GM18502 (cell line): ENCODE data around the gene C19orf38.

Experiments
- ATAC-seq: cut with Tn5 transposase; IDR thresholded peaks from one replicate; pipeline ENCODE4 v1.9.1; 2021; ENCODE audit warnings: mild to moderate bottlenecking; ENCODE audit not compliant: unreplicated experiment, poor library complexity

The C19orf38 gene, protein sequence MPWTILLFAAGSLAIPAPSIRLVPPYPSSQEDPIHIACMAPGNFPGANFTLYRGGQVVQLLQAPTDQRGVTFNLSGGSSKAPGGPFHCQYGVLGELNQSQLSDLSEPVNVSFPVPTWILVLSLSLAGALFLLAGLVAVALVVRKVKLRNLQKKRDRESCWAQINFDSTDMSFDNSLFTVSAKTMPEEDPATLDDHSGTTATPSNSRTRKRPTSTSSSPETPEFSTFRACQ

DNA sequence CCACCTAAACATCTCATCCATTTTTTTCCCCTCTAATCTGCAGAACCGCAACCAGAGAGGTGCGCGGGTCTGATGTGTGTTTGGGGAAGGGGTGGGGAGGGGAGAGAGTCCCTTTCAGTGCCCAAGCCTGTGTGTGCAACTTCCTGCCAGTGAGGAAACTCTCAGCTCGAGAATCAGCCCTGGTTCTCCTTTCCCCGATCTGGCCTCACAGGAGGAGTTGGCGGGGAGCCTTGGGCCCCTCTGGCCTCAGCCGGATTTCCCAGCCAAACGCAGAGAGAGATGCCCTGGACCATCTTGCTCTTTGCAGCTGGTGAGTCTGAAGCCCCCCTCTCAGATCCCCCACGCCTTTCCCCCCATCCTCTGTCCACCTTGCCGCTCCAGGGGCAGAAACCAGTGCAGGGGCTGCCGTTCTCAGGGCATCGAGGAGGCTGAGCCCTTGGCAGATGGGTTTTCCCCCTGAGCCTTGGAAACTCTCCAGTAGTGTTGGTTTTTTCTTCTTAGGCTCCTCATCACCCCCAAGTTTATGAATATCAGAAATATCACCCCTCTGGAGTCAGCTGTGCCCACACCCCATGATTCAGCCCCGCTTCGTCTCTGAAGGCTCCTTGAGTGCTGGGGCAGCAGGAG, at the start of gene C19orf38:
Gene C19orf38 (plus strand): TSS at position 186 of the 627 bp plus-strand sequence. CDS start 94 bp downstream, at position 280.
- no peak for ATAC-seq

DNA sequence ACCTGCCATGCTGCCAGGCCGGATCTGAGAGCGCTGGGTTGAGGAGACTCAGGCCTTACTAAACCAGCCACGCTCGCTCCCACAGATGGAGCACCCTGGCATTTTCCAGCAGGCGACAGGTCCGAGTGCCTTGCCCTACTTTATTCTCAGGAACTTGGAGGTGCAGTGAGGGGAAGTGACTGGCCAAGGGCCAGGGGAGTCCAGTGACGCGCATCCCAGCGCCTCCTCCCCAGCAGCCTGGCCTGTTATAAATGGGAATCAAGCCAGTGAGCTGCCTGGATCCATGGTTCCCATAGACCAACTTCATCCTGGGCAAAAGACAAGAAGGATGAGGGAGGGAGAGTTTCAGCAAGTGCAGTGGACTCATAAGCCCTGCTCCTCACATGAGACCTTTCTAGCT, 47.7 kb upstream of the C19orf38 start:
- ATAC-seq = no peak

- no peak for ATAC-seq
Measured at GRCh38 chr19:10802479-10802878, 45.7 kb upstream of the C19orf38 start.

DNA sequence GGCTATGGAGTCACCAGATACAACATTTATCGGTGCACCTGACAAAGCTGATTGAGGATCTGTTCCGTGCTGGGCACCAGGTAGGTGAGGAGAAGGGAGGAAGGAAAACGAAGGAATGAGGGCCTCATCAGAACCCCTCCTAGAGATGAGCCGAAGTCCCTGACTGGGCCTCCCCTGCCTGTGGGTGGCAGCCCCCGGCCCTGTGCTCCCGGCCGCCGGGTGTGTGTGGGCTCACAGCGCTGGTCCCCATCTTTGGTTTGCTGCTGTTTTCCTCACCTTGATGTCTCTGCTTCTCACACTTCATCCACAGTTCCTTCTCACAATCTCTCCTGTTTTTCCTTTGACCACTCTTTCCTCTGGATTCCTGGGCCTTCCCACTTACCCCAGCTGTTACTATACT, 45.0 kb upstream of the C19orf38 start:
- ATAC-seq = no peak

GRCh38 chr19:10805065-10805757, 43.0 kb upstream of the C19orf38 start:
- ATAC-seq = no peak

DNA sequence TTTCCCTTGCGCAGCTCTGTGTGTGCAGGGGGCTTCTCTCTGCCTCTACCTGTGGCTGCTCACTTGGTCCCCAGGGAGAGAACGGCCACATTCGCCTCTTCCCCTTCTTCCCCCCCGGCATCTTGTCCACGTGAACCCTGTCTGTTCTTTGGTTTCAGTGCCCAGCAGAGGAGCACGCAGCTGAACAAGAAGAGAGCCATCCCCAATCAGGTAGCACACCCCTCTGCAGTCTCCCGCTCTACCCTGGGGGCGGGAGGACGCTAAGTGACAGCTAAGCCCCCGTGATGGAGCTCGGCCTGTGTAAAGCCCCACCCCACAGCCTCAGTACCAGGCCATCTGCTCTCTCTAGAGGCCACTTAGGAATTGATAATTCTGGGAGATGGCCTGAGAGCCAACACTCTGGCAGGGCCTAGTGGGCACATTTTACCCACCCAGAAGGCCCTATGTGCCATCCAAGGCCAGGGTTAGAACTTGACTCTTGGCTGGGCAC, 42.4 kb upstream of the C19orf38 start:
- no peak for ATAC-seq

- no peak for ATAC-seq
Measured at GRCh38 chr19:10808937-10809649, 39.1 kb upstream of the C19orf38 start.

DNA sequence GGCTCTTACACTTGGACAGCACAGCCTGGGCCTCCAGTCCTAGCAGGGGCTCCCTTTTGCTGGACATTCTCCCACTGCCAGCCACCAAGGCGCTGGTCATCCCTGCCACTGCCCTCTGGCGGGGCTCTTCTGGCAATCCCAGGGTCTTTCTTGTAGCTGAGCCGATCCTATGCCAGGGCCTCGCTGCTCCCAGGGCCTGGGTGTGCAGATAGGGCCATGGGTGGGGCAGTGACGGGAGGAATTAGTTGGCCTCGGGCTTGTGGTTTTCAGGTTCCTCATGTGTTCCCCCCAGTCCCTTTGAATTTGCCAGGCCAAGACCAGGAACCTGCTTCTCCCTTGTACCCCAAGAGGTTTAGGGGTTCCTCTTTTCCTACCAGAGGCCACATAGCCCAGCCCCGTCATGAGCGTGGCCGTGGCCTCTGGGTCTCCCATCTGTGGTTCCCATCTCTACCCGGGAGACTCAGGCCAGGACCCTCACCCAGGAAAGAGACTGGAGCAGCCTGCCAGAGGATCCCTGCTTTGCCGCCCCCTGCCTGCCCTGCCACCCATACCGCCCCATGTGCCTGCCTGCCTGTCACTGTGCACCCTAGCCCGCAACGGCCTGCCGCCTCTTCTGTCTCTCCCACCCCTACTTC, 38.4 kb upstream of the C19orf38 start:
- ATAC-seq = no peak

DNA sequence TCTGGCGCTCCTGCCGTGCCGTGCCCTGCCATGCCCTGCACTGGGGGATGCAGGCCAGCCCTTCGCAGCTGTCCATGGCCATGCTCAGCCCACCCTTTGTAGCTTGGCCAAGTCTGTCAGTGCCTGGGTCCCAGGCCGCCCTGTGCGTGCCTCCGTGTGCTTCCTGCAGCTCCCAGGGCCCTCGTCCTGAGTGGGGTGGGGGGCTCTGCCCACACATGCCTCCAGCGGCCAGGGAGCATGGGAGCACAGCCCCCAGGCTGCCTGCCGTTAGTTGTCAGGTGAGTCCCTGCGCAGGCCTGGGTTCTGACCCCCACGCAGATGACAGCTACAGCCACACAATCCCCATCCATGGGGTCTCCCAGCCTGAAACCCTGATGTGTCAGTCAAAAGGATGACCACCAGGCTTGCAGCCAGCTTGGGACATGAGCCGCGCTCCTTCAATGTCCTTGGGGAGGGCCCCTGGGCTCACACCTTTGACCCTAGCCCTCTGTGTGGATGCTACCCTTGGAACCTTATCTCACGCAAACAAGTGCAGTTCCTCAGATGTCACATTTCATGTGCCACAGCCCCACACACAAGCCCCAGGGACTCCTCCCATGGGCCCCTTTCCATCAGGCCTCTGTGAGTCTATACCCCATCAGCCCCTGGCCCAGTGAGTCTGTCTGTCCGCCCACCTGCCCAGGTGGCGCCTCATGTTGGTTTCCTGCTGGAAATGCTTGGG, 36.7 kb upstream of the C19orf38 start:
- ATAC-seq = no peak

GRCh38 chr19:10812196-10812595, 36.0 kb upstream of the C19orf38 start:
- ATAC-seq = no peak

DNA sequence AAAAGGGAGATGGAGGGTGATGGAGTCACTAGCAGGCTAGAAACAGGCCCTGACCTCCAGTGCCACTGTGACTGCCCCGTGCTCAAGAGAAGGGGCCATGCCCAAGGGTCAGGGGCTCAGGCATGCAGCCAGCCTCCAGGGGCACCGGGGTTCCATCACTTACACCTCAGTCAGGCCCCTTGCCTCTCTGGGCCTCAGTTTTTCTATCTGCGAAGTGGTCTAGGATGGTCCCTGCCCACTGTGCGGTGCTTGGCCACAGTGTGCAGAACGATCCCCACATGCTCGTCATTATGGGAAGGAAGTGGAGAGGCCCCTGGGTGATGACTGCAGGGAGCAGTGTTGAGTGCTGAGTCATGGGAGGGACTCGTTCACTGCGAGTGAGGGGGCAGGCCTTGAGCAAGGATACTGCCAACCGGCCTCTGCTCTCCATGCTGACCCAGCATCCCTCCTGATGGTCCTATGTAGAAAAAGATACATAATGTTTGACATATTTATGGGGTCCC, 35.3 kb upstream of the C19orf38 start:
- no peak for ATAC-seq

DNA sequence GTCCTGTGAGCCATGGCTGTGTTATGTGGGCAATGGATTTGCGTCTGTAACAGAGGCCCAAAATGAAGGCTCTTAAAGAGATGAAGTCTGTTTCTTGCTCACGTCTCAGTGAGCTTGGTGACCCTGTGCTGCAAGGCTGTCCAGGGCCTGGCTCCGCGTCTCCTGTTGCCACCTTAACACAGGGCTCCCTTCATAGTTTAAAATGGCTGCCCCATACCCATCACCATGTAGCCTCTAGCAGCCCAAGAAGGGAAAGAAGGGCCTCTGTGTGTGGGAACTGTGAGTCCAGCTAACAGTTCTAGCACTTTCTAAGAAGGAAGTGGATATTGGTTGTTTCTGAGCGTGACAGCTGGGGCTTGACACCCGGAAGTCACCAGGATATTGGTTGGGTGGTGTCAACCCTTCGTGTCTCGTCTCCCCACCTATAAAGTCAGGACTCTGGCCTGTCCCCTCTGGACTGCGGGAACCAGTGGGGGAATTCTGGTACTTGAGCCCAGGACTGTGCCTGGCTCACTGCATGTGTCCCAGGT, 33.1 kb upstream of the C19orf38 start:
- ATAC-seq = no peak

DNA sequence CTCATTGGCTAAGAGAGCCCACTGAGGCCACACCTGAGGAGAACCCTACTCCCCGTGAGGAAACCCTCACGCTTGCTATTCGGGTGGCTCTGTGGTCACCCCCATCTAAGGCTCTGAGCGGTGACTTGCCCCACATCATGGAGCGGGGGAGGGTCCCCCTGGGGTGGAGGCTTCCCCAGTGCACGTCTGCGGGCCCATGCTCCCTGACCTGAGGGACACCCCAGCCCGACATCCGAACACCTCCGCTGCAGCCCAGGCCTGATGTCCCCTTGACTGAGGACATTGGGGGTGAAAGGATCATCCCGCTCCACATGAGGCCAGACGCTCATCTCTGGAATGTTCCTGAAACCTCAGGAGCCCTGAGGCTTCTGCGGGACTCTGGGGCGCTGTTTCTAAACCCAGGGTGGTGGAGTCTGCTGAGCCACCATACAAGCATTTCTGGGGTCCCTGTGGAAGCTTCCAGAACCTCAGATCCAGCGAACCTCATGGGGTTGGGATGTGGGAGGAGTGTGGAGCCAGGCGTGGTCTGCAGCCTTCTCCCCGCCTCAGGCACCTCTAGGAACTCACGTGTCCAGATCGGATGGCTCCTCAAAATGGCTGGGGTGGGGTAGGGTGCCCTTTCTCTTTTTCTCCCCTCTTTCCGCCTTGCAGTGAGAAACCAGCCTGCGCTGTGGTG, 32.1 kb upstream of the C19orf38 start:
- ATAC-seq = no peak

DNA sequence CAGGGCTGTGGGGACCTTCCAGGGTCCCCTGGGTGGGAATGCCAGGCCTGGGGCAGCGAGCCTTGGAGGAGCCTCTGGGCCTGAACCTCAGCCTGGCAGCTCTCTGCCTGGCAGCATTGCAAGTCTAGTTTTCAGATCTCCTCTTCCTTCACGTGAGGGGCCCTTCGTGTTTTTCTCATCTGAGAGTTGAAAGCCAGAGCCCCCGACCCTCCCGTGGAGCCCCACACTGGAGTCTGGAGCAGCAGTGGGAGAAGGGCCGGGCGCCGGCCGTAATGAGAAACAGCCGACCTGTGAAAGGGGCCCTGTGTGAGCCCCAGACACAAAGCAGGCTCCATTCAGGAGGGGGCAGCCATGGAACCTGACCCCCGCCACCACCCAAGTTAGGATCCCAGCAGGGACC, 31.5 kb upstream of the C19orf38 start:
- no peak for ATAC-seq

- ATAC-seq = no peak
Measured at GRCh38 chr19:10817291-10818038, 30.8 kb upstream of the C19orf38 start.

DNA sequence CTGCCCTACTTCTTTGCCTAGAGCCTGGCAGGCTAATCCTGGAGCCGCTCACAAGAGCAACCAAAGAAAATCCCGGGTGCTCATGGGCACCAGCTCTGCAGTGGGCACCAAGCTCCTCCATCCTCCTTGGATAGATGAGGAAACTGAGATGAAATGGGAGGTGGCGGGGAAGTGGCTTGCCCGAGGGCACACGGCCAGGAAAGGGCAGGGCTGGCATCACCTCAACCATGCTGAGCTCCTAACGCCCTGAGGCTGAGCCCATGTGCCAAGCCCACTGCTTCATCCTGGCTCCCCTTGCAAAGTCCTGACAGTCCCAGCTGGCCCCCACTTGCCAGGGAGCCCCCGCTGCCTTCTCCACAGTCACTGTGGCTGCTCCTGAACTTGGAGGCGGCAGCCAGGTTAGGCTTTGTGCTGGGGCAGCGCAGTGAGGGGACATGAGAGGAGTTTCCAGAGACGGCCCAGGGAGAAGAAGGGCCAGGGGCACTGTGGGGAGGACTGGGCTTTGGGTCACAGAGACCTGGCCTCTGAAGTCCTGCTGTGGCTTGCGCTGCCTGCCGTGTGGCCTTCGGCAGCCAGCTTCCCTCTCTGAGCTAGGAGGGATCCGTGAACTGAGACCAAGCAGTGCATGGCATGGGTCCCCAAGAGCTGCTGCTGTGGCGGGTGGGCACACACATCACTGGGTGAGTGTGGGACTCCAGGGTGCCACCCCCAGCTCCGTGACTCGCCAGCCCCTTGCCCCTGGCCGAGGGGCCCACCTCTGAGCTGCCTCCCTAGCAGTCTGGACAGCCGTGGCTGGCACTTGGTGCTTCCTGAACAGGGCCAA, 29.7 kb upstream of the C19orf38 start:
- no peak for ATAC-seq
